Breast epithelium (tissue), 4 donors: Measurements from ENCODE around the gene SLC39A11. TPM values are rescaled to one million over a fixed set of nuclear protein-coding genes. Genes with fewer than 3 reads are reported as not detected.

ENCODE experiments used
- DNase-seq, 2 donors: peaks; one replicate each; pipeline ENCODE4 v3.0.0-alpha.2; 2019; ENCODE audit warnings: low spot score in 2 of 2
- H3K27ac ChIP-seq, 2 donors: fragments of 200-600 bp; sonication (generic) in 1 of 2; one replicate each; pipeline ENCODE4 v1.5.1; 2016 to 2019; ENCODE audit warnings: mild to moderate bottlenecking in 1 of 2
- H3K27me3 ChIP-seq, 2 donors: fragments of 200-600 bp; sonication (generic) in 1 of 2; one replicate each; pipeline versions ENCODE4 v1.5.1 to v1.6.0; 2017 to 2019; ENCODE audit warnings: control low read depth in 1 of 2, mild to moderate bottlenecking in 1 of 2
- H3K36me3 ChIP-seq: fragments of 200-600 bp; one replicate; pipeline ENCODE4 v1.5.1; 2019
- H3K4me1 ChIP-seq, 2 donors: fragments of 200-600 bp; sonication (generic); one replicate each; pipeline ENCODE4 v1.5.1; 2016 to 2019; ENCODE audit warnings: control low read depth in 1 of 2
- H3K4me3 ChIP-seq, 3 donors: fragments of 200-600 bp; sonication (generic); 1 replicate in 2 of 3; 2 replicates in 1 of 3; pipeline ENCODE4 v1.5.1; 2016 to 2019; ENCODE audit warnings: mild to moderate bottlenecking in 3 of 3, moderate library complexity in 2 of 3
- H3K9me3 ChIP-seq, 2 donors: fragments of 200-600 bp; sonication (generic) in 1 of 2; one replicate each; pipeline ENCODE4 v1.5.1; 2016 to 2019; ENCODE audit warnings: control low read depth in 1 of 2
- CTCF ChIP-seq, 3 donors: fragments of 450-650 bp; IDR thresholded peaks; one replicate each; pipeline ENCODE4 v1.5.1; 2016 to 2017; ENCODE audit warnings: antibody characterized with exemption in 3 of 3, mild to moderate bottlenecking in 3 of 3, moderate library complexity in 3 of 3
- POLR2A ChIP-seq: fragments of 450-650 bp; IDR thresholded peaks from one replicate; pipeline ENCODE4 v1.6.1; 2016; ENCODE audit warnings: antibody characterized with exemption, mild to moderate bottlenecking, moderate library complexity
- POLR2AphosphoS5 ChIP-seq, 3 donors: sonication (generic); formaldehyde crosslinking; IDR thresholded peaks; one replicate each; pipeline ENCODE4 v1.6.1; 2017; ENCODE audit warnings: antibody characterized with exemption in 3 of 3
- intact Hi-C: fragments of 100-400 bp; cut with DNase I; formaldehyde crosslinking; loops from one replicate; pipeline ENCODE4 v1.15.1; 2023; ENCODE audit warnings: low total_unique reads
- total RNA-seq, 3 donors: library from RNA; depleted of rRNA; stranded (reverse); fragments of >200 nt; gene quantifications; one replicate each; pipeline ENCODE4 v1.1.0, GENCODE V29; 2016

Gene SLC39A11
- total RNA-seq, 3 donors from 2014 or later = 31.8 to 54.6 (median 47.0) TPM

GRCh38 chr17:73058022-73058421, 34.5 kb downstream of the SLC39A11 start:
- no peaks in the 10 kb centered on the region for H3K4me1 ChIP-seq
- intact Hi-C loops = no loop called here
- no peak for DNase-seq
- TF ChIP-seq POLR2AphosphoS5 (IDR thresholded peaks at IDR 0.05) (no peak), POLR2A (no peak), CTCF (IDR thresholded peaks at IDR 0.05) (no peak)
- no peak overlapping the region for H3K4me3 ChIP-seq
- no peaks in the 10 kb centered on the region for H3K36me3 ChIP-seq
- no peaks in the 10 kb centered on the region for H3K27me3 ChIP-seq
- H3K9me3 ChIP-seq = no peaks in the 10 kb centered on the region
- no peak overlapping the region for H3K27ac ChIP-seq

GRCh38 chr17:73057196-73057595, 35.3 kb downstream of the SLC39A11 start:
- DNase-seq = no peak
- Histone ChIP-seq H3K27me3 (no peaks in the 10 kb centered on the region), H3K4me1 (no peaks in the 10 kb centered on the region), H3K4me3 (no peak overlapping the region), H3K27ac (no peak overlapping the region), H3K9me3 (no peaks in the 10 kb centered on the region), H3K36me3 (no peaks in the 10 kb centered on the region)
- intact Hi-C loops = no loop called here
- TF ChIP-seq POLR2AphosphoS5 (IDR thresholded peaks at IDR 0.05) = no peak

GRCh38 chr17:73052923-73053322, 39.6 kb downstream of the SLC39A11 start:
- no peak overlapping the region for H3K27ac ChIP-seq
- no peaks in the 10 kb centered on the region for H3K9me3 ChIP-seq
- no peak for DNase-seq
- intact Hi-C loops = no loop called here
- no peaks in the 10 kb centered on the region for H3K4me1 ChIP-seq
- no peak overlapping the region for H3K4me3 ChIP-seq
- TF ChIP-seq POLR2A = no peak
- no peak for TF ChIP-seq CTCF (IDR thresholded peaks at IDR 0.05)
- TF ChIP-seq POLR2AphosphoS5 (IDR thresholded peaks at IDR 0.05) = no peak
- H3K36me3 ChIP-seq = no peaks in the 10 kb centered on the region
- H3K27me3 ChIP-seq = no peaks in the 10 kb centered on the region

- Histone ChIP-seq H3K27me3 (no peaks in the 10 kb centered on the region), H3K36me3 (no peaks in the 10 kb centered on the region), H3K4me1 (no peaks in the 10 kb centered on the region), H3K4me3 (no peak overlapping the region), H3K9me3 (no peaks in the 10 kb centered on the region), H3K27ac (no peak overlapping the region)
- no peak for DNase-seq
- no peak for TF ChIP-seq POLR2AphosphoS5 (IDR thresholded peaks at IDR 0.05)
- TF ChIP-seq POLR2A = no peak
- intact Hi-C loops = no loop called here
Measured at GRCh38 chr17:73050797-73051196, 41.7 kb downstream of the SLC39A11 start.

GRCh38 chr17:73048170-73048569, 44.3 kb downstream of the SLC39A11 start:
- DNase-seq = no peak
- Histone ChIP-seq H3K4me3 (no peak overlapping the region), H3K36me3 (no peaks in the 10 kb centered on the region), H3K27ac (no peak overlapping the region), H3K9me3 (no peaks in the 10 kb centered on the region), H3K4me1 (peaks cover 0 to 3% of the 10 kb centered on the region in 2 donors), H3K27me3 (no peaks in the 10 kb centered on the region)
- intact Hi-C loops = no loop called here
- TF ChIP-seq POLR2AphosphoS5 (IDR thresholded peaks at IDR 0.05) = no peak
- TF ChIP-seq CTCF (IDR thresholded peaks at IDR 0.05) = no peak
- no peak for TF ChIP-seq POLR2A

GRCh38 chr17:73045724-73046123, 46.8 kb downstream of the SLC39A11 start:
- intact Hi-C loops = no loop called here
- Histone ChIP-seq H3K27ac (no peak overlapping the region), H3K9me3 (peaks cover 0 to 8% of the 10 kb centered on the region in 2 donors), H3K36me3 (no peaks in the 10 kb centered on the region), H3K27me3 (no peaks in the 10 kb centered on the region), H3K4me1 (peaks cover 4% of the 10 kb centered on the region in 2 donors), H3K4me3 (no peak overlapping the region)
- TF ChIP-seq POLR2AphosphoS5 (IDR thresholded peaks at IDR 0.05) (no peak), CTCF (IDR thresholded peaks at IDR 0.05) (no peak), POLR2A (no peak)
- DNase-seq = no peak
